Pons (tissue), 1 donor: ENCODE results near the gene NKX2-2.
"Not testable (repeated sequence)": the region's sequence is repeated elsewhere in the genome, so short reads cannot be mapped to it uniquely, and the experiment has no call there.

Experiments
- DNase-seq: peaks from one replicate; pipeline ENCODE4 v3.0.0-alpha.2; 2016; ENCODE audit warnings: low spot score

NKX2-2 gene

DNA sequence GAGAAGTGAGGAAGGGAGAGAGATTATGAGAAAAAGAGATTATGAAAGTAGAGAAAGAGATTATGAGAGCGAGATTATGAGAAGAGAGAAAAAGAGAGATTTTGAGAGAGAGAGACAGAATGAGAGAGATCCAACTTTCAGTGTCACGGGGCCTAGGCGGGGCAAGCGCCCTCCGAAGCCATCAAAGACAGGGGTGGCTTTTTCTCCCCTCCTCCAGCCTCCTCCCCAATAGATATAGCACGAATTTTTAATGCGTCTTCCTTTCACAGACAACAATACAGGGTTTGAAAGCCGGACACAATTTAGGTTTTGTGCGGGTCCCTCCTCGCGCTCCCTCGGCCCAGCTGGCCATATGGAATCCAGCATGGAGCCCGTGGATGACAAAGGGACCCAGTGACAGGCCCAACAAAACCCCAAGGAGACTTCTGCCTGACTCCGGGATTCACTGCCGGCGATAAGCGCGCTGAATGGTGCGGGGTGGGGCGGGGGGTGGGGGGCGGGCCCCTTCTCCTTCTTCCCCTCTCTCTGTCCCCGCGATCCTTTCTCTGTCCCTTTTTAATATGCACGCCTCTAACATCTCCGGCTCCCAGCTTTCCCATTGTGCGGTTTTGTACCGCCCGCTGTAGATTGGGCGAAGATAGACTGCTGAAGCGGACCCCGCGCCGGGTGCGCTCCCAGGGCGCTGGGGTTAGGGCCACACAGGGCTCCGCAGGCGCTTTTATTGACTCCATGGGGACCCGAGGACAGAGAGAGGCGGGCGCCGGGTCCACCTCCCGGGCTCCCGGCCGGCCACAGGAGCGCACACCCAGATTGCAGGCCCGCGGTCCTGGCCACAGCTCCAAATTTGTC is 5.4 kb downstream of the NKX2-2 start:
- DNase-seq, result peak; percentile 97

DNA sequence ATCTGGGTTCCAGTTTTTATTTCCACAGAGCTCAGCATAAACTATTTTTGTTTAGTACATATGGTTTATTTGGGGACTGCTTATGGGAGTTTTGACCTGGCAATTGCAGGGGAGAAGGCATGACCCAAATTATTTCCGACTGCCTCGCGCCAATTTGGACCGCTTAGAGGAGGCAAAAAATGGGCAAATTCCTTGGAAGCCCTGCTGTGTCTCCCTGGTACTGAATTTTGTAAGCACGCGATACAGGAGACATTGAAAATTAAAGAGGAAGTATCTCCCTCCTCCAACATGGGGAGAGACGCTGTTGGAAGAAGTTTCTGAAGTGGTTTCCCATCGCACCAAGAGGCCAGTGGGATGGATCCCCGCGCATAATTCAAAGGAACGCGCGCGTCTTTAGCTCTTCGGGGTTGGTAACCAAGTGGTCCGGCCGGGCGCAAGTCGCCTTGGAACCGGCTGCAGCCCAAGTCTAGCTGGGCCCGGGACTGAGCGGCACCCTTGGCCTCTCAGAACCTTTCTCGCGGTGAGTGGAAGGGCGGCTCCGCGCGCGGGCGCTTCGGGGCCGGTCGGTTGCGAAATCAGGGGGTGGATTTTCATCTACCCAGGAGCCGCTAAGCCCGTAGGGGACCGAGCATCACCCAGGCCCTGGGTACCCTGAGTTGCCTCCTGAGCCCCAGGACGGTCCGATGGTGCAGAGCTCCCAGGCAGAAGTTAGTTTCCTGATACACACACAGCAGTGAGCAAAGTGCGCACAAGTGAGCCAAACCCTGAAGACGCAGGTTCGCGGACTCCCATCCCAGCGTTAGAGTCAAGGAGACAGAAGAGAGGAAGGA is 6.2 kb downstream of the NKX2-2 start:
- peak; percentile 27 for DNase-seq

DNA sequence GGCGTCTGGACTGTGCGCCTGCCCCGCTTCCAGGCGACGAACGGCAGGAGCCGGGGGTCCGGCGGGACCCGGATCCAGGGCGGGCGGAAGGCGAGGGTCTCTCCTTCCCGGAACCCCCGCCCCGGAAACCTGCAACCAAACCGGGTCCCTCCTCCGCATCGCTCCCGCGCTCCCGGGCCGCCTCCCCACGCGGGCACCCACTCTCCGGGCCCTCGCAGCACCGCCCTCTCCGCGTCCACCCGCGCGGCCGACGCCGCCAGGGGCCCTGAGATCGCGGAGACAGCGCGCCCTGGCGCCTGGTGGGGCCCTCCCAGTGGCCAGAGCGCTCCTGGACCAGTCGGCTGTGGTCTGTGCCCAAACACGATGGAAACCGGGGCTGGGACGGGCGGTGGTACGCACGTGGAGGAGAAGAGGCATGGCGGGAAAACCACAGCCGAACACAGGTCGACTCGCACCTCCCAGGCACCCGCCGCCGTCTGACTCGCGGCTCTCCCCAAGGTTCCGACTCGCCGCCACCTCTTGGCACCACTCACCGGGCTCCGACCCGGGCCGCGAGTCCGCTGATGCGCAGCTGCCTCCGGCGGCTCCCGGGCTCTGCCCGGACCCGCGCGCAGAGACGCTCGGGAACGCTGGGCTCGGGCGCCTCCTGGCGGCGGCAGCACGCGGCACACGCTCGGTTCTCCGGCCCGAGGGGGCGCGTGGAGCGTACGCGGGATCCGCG is 7.9 kb downstream of the NKX2-2 start:
- DNase-seq, result no peak

DNA sequence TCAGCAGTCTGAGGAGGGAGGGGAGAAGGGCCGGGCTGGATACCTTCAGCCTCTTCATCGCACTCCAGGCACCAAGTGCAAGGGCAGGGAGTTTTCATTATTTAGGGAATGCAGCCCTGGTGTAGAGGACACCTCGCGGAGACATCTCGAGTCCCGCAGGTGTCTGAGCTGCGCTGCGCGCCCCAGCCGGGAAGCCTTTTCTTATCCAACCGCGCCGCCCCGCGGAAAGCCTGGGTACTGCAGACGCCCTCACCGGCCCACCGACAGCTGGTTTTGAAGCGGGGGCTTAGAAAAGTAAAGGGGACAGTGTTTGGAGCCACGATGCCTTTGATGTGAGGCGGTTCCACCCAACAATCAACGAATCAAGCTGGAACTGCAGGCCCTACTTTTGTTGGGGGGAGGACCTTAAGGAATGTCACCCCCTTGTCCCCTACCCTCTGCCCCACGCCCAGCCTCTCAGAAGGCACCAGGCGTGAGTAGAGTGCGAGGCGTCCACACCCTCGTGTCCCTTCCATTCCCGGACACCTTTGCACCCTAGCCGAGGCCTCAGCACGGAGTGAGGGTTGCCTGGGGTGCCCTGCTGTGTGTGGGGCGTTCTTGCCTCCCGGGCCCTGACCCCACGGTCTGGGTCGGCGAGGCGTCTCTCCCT is 8.6 kb downstream of the NKX2-2 start:
- peak; percentile 56 for DNase-seq

DNA sequence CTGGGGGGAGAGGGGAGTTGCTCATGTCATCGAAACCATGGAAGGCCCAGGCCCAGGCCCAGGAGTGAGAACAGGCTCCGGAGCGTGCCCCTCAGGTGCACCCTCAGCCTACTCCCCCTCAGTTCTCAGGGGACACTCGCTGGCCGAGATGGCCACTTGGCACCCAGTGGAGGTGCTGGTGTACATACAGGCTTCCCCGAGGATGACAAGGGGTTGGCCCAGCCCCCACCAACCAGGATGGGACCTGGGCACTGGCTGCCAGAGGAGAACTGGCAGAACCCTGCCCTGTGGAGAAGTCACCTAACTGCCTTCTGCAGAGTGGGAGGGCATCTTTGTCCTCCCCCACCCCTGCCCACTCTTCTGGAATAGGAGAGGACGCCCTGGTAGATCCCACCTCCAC is 9.5 kb downstream of the NKX2-2 start:
- DNase-seq, result no peak

DNA sequence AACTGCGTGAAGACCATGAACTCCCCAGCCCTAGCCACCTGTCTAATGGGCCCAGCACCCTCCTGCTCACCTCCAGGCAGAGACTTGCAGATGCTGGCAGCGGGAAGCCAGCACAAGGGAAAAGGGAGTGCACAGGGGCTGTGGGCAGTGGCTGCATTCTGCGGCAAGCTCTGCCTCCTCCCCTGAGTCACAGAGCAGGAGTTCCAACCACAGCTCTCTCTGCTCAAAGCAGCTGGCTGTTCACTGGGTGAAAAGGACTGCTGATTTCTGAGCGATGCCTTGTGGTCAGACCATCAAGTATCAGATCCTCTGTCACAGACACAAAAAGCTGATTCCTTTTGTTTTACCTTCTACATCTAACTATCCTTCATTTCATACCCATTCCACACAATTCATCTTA is 10.5 kb downstream of the NKX2-2 start:
- peak; percentile 76 for DNase-seq

DNA sequence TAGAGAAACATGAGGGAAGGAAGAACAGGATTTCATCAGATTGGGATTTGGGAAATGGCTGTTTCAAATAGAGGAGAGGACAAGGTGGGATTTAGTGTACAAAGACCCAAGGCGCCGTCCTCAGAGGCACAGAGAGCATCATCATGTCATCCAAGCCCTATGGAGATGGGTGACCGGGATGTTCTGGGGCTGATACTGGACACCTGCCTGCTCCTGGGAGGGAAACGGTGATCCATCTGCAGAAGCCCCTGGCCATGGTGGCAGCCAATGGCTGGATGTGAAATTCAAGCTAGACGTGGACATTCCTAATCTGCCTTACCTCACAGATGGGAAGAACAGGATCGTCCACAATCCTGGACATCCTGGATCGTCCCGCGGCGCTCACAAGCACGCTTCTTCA is 12.7 kb downstream of the NKX2-2 start:
- no peak for DNase-seq

DNA sequence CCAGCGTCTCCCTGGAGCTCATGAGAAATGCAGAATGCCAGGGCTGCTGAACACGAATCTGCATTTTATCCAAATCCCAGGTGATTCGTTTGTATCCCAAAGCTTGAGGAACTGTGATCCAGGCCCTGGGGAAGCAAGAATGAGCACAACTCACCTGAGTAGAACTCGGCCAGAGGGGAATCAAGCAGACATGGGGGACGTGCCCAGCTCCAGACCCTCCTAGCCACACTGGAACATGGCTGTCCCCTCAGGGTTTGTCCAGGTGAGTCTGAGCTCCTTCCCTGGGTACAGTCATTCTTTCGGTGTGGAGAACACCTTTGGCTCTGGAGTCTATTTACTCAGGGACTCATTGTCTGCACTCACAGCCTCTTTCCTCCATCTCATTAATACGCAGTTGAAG is 13.3 kb downstream of the NKX2-2 start:
- DNase-seq, result no peak

DNA sequence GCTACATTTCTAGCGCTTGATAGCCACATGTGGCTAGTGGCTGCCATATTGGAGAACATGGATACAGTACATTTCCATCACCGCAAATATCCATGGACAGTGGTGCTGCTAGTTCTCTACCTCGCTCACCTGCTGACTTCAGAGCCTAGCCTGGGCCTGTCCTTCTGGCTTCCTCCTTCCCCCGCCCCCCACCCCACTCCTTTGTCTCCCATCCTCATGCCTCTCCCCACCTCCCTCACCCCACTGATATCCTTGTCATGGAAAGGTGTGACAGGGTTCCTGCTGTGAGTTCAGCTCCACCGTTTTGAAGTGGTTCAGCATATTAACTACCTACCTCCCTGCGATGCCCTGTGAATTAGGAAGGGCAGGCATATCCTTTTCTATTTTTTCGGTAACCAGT is 14.2 kb downstream of the NKX2-2 start:
- DNase-seq, result no peak

DNA sequence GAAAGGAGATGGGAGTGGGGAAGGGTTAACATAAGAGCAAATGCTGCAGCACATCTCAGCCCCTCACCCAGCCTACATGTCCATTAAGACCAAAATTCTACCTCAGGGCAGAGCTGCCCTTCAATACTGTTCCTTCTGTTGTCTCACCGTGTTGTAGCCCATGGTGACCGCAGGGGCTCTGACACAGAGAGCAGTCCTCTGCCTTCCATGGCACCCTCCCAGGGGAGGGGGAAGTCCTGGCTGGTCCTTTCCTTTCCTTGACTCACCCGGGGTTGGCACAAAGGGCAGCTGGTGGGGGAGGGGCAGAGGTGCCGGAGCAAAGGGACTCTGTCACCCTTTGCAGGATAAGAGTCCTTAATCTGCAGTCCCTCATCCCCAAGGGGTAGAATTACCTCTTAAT is 15.2 kb downstream of the NKX2-2 start:
- no peak for DNase-seq

DNA sequence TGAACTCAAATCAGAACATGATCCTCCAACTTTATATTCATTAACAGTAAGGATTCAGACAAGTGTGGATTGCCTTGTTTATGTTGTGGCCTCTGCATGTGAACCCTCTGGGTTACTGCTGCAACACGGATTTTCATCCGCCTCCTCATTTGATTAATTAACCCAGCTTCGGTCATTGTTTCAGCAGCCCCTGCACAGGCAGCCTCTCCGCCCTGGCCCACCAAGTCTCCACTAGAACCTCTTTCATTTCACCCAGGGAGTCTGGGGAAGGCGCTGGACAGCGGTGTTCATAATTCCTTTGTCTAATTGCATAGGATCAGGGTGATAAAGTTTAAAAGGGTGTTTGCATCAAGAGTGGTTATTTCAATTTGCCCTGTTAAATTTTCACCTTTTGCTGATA is 15.7 kb downstream of the NKX2-2 start:
- no peak for DNase-seq

DNA sequence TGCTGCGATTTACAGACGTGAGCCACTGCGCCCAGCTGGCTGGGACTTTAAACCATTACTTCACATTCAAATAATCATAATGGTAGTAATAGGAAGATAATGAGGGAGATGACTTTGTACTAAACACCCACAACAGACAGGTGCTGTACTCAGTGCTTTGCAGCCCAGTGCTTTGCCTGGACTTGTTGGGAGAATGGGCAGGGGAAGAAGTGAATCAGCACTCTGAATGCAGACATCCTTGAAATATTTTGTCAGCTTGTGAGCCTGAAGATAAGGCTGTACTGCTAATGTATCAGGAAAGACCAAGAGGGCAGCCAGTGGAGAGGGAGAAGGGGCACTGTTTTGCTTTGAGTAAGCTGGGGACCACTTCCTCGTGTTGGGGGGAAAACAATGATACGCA is 17.4 kb downstream of the NKX2-2 start:
- DNase-seq, result no peak

DNA sequence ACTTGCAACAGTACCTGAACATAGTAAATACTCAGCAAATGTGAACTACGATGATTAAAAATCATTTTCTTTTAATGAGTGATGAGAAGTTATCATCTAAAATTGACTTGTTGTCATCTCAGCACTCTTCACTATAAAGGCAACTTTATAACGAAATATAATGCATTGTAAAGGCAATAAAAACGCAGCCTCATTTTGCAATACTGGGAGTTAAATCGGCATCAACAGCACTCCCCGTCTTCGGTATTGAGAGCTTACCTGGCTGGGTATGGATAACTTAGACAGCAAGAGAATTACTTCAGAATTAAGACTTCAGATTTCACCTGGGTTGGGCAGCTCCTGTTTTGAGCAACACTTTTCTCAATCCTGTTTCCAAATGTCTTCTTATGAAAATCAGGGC is 20.8 kb downstream of the NKX2-2 start:
- no peak for DNase-seq

DNA sequence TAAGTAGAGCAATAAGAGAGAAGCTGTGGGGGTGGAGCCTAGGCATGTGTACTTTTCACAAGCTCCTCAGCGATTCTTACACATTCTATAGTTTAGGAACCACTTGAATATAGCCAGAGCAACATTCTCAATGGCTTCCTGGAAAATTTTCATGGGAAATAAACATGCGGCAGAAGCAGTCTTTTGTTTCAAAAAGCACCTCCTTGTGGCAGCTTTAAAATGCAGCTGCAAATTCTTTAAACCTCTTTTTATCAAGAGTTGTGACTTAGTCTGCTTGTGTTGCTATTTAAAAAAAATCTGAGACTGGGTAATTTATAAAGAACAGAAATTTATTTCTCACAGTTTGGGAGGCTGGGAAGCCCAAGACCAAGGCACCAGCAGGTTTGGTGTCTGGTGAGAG is 23.8 kb downstream of the NKX2-2 start:
- DNase-seq, result no peak

DNA sequence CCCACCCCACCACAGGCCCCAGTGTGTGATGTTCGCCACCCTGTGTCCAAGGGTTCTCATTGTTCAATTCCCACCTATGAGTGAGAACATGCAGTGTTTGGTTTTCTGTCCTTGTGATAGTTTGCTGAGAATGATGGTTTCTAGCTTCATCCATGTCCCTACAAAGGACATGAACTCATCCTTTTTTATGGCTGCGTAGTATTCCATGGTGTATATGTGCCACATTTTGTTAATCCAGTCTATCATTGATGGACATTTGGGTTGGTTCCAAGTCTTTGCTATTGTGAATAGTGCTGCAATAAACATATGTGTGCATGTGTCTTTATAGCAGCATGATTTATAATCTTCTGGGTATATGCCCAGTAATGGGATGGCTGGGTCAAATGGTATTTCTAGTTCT is 33.7 kb downstream of the NKX2-2 start:
- not testable (repeated sequence) for DNase-seq

DNA sequence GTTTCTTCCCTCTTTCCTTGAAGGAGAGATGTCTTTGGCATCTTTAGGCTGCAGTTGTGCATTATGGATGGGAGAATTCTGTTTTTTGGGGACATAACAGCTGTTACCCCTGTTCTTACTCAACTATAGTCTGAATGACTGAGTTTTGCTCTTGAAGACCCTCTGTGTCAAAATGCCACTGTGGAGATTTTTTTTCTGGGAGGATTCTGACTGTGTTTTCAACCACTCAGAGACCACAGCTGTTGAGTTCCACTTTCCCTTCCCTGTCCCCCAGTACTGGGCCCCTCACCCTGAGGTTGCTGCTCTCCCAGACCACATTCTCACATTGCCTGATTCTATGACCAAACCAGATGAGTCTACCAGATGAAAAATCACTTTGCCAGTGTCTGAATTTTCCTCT is 48.1 kb downstream of the NKX2-2 start:
- DNase-seq, result no peak

DNA sequence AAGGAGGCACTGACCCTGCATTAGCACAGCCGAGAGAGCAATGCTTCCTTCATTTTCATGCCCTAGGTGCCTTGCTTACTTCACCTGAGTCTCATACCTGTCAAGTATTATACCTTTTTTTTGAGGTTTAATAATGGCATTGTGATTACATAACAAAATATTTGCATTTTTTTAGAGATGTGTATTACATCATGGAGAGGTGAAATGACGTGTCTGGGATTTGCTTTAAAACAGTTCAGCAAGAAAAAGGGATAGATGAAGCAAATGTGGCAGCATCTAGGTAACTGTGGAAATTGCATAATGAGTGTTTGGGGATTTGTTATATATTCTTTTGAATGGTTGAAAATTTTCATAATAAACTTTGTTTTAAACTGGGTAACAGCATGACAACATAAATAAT is 48.9 kb downstream of the NKX2-2 start:
- no peak for DNase-seq
